GM12865 (cell line): Measurements from ENCODE around the gene SNN.

Experiments
- DNase-seq: peaks from one replicate; pipeline ENCODE4 v3.0.0; 2010; ENCODE audit warnings: low read depth
- H3K4me3 ChIP-seq: 2 replicates; pipeline ENCODE4 v1.5.1; 2011; ENCODE audit warnings: mild to moderate bottlenecking, low read depth, low read length, control low read depth
- CTCF ChIP-seq: IDR thresholded peaks from 2 replicates; pipeline ENCODE4 v1.5.1; 2011; ENCODE audit warnings: low read length, control low read depth, low read depth, inconsistent platforms; ENCODE audit not compliant: insufficient read depth; ENCODE audit errors: missing control alignments

Gene SNN

GRCh38 chr16:11682655-11683096 is 14.4 kb downstream of the SNN start:
- DNase-seq: no peak
- H3K4me3 ChIP-seq: no peak overlapping the region
- TF ChIP-seq CTCF: no peak

GRCh38 chr16:11683145-11683544 is 14.9 kb downstream of the SNN start:
- no peak for DNase-seq
- H3K4me3 ChIP-seq: no peak overlapping the region
- no peak for TF ChIP-seq CTCF

GRCh38 chr16:11684231-11685025 is 16.2 kb downstream of the SNN start:
- TF ChIP-seq CTCF: no peak

GRCh38 chr16:11685844-11686618 is 17.8 kb downstream of the SNN start:
- H3K4me3 ChIP-seq: no peak overlapping the region
- TF ChIP-seq CTCF: no peak
- DNase-seq: no peak

More at GRCh38 chr16:11684231-11685025, 16.2 kb downstream of the SNN start:
- no peak overlapping the region for H3K4me3 ChIP-seq
- DNase-seq: no peak

GRCh38 chr16:11686713-11687380 is 18.6 kb downstream of the SNN start:
- no peak for TF ChIP-seq CTCF
- DNase-seq: no peak
- H3K4me3 ChIP-seq: no peak overlapping the region

GRCh38 chr16:11687601-11688519 is 19.6 kb downstream of the SNN start:
- TF ChIP-seq CTCF: no peak
- DNase-seq: no peak
- H3K4me3 ChIP-seq: no peak overlapping the region
